Urinary bladder (tissue), 4 donors: Measurements from ENCODE around the gene ART3. TPM values are rescaled to one million over a fixed set of nuclear protein-coding genes. Genes with fewer than 3 reads are reported as not detected.

Experiments
- DNase-seq: peaks from one replicate; pipeline ENCODE4 v3.0.0-alpha.2; 2015; ENCODE audit errors: extremely low spot score
- H3K27ac ChIP-seq: one replicate; pipeline ENCODE4 v1.5.1; 2013; ENCODE audit warnings: low read depth, mild to moderate bottlenecking, moderate library complexity
- H3K36me3 ChIP-seq: one replicate; pipeline ENCODE4 v1.6.1; 2013; ENCODE audit warnings: mild to moderate bottlenecking, moderate library complexity; ENCODE audit not compliant: insufficient read depth
- H3K4me1 ChIP-seq: one replicate; pipeline ENCODE4 v1.6.1; 2013; ENCODE audit warnings: mild to moderate bottlenecking, moderate library complexity; ENCODE audit not compliant: insufficient read depth
- H3K4me3 ChIP-seq: one replicate; pipeline ENCODE4 v1.5.1; 2013; ENCODE audit warnings: low read depth, low read length
- WGBS: extraction: QIAGEN DNeasy Blood & Tissue Kit; methylation state at CpG from one replicate; pipeline ENCODE4 v1.1.7; 2013; 5-methylcytosine and 5-hydroxymethylcytosine counted together
- polyA plus RNA-seq: library from polyadenylated mRNA; stranded (reverse); fragments of 200-250 nt; gene quantifications from one replicate; pipeline ENCODE4 v1.2.3, GENCODE V29; 2013
- total RNA-seq: library from RNA; depleted of rRNA; stranded (reverse); fragments of >200 nt; gene quantifications from one replicate; pipeline ENCODE4 v1.2.3, GENCODE V29; 2014
- donor health status: healthy with polysubstance abuse.
- donor health status: healthy.

Gene ART3
- total and polyA plus RNA-seq, 2 donors = 1.0 to 1.1 TPM

DNA sequence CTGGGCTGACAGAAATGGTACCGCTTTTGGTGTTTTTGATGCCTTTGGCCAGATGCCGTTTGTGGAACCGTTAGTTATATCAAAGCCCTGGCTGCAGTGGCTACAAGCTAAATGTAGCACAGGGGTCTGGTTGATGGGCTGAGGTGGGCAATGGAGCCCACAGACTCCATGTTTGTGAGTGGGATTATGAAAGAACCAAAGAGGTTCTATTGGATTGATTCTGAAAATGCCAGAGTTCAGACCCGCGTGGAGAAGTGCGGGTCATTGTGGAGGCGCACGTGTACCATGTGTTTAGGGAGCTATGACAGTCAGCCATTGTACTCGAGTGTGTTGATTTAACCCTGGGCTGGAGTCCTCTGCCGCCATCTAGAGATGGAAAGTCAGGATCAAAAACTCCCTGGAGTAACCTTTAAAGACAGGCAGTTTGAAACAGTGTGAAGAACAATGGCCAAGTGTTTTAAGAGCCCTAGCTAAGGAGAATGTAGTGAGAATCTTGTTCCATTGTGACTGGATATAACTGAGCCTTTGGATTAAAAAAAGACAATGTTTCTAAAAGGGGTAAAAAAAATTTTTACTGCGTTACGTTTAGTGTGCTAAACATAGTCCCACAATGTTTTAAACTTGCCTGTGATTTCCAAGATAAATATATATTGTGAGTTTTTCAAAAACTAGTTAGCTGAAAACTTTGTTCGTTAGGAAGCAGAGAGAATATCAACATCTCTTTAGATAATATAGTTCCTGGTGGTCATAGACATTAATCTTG is 12.7 kb downstream of the ART3 start:
- no peaks in the 10 kb centered on the region for H3K36me3 ChIP-seq
- no peaks in the 10 kb centered on the region for H3K4me1 ChIP-seq
- H3K27ac ChIP-seq = no peak overlapping the region
- no peak for DNase-seq
- 27% methylated on average over 13 of the region's 13 CpGs for WGBS
- H3K4me3 ChIP-seq = no peak overlapping the region

DNA sequence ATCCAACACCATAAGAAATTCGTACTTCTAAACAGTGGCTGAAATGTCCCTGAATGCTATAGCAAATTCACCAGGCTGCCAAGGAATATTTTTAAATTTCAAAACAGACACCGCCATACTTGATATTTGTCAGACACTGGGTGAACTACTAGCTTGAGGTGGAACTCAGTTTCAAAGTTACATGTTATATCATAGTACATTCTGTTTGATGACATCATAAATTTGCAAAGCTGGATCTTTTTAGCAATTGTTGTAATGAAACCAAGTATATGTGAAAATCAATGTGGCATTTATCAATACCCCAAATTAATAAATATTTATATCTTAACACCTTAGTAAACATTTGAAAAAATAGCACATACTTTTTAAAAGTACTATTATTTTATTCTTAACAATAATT is 14.2 kb downstream of the ART3 start:
- no peak overlapping the region for H3K4me3 ChIP-seq
- no peaks in the 10 kb centered on the region for H3K4me1 ChIP-seq
- H3K27ac ChIP-seq = no peak overlapping the region
- H3K36me3 ChIP-seq = no peaks in the 10 kb centered on the region
- no peak for DNase-seq
- 86% methylated on average over 2 of the region's 2 CpGs for WGBS

DNA sequence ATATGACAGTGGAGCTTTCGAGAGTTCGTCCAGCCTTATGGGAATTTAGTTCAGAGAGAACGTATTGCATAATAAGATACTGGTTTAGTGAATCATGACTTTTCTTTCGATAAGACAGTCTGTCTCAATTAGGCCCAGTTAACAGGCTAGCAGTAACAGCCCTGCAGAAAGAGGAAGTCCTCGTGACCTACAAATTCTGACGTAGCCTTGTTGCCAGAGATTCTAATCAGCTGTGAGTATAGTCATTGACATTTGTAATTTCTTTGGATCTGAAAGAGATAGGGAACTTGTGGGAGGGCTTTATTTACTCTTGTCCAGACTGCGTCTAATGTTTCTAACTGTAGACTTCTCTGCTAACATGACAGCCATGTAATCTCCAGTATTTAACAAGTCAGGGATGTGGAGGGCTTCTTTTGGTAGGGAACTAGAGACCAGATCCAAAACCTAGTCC is 15.8 kb downstream of the ART3 start:
- Histone ChIP-seq H3K36me3 (no peaks in the 10 kb centered on the region), H3K4me3 (no peak overlapping the region), H3K27ac (no peak overlapping the region), H3K4me1 (no peaks in the 10 kb centered on the region)
- WGBS = 35% methylated on average over 7 of the region's 7 CpGs
- DNase-seq = peak; percentile 58

DNA sequence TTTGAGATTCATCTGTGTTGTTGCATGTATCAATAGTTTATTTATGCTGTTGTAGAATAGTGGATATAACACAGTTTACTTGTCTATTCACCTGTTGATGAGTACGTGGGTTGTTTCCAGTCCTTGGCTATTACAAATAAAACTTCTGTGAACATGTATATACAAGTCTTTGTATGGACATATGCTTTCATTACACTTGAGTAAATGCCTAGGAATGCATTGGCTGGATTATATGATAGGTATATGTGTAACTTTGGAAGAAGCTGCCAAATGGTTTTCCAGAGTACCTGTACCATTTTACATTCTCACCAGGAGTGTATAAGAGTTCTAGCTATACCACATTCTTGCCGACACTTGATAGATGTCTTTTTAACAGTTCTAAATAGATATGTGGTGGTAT is 16.5 kb downstream of the ART3 start:
- Histone ChIP-seq H3K36me3 (no peaks in the 10 kb centered on the region), H3K27ac (no peak overlapping the region), H3K4me3 (no peak overlapping the region), H3K4me1 (no peaks in the 10 kb centered on the region)
- DNase-seq = no peak
- WGBS = 77% methylated on average over 2 of the region's 2 CpGs

DNA sequence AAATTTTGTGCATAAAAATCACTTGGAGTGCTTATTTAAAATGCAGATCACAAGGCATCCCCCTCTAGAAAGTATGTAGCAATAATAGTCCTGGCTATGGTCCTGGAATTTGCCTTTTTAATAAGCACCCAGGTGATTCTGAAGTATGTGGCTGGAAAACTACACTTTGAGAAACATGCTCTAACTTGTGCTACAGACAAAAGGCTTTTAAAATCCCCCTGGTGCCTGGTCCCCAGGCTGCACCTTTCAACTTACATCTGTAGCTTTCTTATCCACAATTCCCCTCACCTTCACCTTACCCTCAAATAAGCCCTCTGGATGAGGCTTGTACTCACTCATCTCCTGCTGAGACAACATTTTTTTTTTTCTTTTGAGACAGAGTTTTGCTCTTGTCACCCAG is 21.1 kb downstream of the ART3 start:
- Histone ChIP-seq H3K4me1 (no peaks in the 10 kb centered on the region), H3K36me3 (no peaks in the 10 kb centered on the region), H3K4me3 (no peak overlapping the region), H3K27ac (no peak overlapping the region)
- no peak for DNase-seq

DNA sequence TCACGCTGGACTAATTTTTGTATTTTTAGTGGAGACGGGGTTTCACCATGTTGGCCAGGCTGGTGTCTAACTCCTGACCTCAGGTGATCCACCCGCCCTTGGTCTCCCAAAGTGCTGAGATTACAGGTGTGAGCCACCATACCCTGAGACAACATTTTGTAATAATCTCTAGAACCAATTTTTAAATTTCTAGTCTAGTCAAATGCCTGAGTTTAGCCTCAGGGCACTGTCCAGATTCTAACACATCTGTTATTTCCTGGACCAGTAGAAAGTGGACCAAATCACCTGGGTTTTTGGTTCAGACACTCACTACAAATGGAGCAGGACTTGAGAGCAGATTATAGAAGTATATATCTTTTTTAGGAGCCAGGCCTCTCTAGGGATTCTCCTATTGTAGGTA is 21.6 kb downstream of the ART3 start:
- no peak overlapping the region for H3K4me3 ChIP-seq
- no peak for DNase-seq
- 93% methylated on average over 3 of the region's 3 CpGs for WGBS
- no peaks in the 10 kb centered on the region for H3K4me1 ChIP-seq
- no peak overlapping the region for H3K27ac ChIP-seq
- H3K36me3 ChIP-seq = no peaks in the 10 kb centered on the region

DNA sequence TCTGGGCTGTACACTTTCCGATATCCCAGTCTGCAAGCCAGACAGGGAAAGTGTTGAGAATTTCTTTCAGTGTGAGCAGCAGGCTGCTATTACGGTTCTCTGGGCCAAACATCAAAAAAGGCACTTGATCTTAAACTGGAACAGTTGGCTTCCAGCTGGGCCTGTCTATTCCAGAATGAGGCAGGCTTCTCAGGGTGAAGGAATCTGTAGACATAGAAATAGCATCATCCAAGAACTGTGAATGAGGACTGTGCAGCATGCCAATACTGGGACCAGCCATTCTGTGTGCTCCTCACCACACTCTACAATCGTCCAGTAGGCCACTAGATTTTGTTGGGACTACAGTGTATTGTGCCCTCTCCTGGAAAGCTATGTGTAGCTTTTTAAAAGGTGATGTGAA is 31.1 kb downstream of the ART3 start:
- no peak for DNase-seq
- H3K4me3 ChIP-seq = no peak overlapping the region
- WGBS = 58% methylated on average over 3 of the region's 3 CpGs
- H3K4me1 ChIP-seq = no peaks in the 10 kb centered on the region
- H3K36me3 ChIP-seq = no peaks in the 10 kb centered on the region
- no peak overlapping the region for H3K27ac ChIP-seq

DNA sequence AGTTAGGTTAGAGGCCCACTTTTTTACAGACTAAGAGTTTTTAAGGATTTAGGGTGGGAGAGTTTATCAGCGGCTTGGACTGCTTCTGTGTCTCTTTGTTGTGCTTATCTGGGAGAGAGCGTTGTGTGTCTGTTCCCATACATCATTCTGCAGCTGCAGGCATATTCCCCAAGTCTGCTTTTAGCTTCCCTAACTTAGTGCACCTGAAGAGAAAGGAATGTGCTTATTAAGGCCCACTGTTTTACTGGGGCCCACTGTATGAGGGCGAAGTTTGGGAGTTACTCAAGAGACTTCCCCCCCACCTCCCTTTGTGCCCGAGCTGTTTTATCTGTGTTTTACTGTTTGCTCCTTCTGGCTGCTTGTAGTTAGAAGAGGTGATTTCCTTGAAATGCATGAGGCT is 31.9 kb downstream of the ART3 start:
- Histone ChIP-seq H3K4me1 (no peaks in the 10 kb centered on the region), H3K4me3 (no peak overlapping the region), H3K36me3 (no peaks in the 10 kb centered on the region), H3K27ac (no peak overlapping the region)
- no peak for DNase-seq
- WGBS = 59% methylated on average over 4 of the region's 4 CpGs

DNA sequence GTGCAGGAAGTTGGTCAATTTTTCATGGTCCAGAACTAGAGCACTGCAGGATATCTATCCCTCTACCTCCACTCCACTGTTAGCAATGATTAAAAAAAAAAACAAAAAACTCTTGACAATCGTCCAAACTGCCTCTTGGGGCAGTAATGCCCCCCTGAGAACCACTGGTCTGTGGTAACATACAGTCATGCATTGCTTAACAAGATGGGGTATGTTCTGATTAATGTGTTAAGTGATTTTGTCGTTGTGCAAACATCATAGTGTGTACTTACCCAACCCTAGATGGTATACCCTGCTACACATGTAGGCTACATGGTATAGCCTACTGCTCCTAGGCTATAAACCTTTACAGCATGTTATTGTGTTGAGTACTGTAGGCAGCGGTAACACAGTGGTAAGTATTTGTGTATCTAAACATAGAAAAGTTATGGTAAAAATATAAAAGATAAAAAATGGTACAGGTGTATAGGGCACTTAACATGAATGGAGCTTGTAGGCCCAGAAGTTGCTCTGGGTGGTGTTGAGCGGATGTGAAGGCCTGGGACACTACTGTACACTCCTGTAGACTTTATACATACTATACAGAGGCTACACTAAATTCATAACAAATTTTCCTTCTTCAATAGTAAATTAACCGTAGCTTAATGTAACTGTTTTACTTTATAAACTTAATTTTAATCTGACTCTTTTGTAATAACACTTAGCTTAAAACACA is 34.1 kb downstream of the ART3 start:
- H3K4me3 ChIP-seq = no peak overlapping the region
- WGBS = 61% methylated on average over 5 of the region's 5 CpGs
- H3K27ac ChIP-seq = no peak overlapping the region
- H3K36me3 ChIP-seq = no peaks in the 10 kb centered on the region
- DNase-seq = no peak
- H3K4me1 ChIP-seq = no peaks in the 10 kb centered on the region

DNA sequence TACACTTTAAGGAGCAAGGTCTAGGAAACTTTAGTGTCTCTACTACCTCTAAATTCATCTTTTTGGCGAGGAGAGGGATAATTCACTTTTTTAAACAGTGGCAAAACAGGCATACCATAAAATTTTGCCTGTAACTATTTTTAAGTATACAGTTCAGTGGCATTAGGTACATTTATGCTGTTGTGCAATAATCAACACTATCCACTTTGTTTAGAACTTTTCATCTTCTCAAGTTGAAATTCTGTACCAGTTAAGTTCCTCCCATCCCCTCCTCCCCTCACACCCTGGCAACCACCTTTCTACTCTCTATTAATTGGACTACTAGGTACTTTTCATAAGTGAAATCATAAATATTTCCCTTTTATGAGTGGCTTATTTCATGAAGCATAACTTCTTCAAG is 42.3 kb downstream of the ART3 start:
- DNase-seq = no peak
- H3K36me3 ChIP-seq = no peaks in the 10 kb centered on the region
- no peak overlapping the region for H3K27ac ChIP-seq
- 100% methylated on average over 1 of the region's 1 CpG for WGBS
- no peaks in the 10 kb centered on the region for H3K4me1 ChIP-seq
- no peak overlapping the region for H3K4me3 ChIP-seq

DNA sequence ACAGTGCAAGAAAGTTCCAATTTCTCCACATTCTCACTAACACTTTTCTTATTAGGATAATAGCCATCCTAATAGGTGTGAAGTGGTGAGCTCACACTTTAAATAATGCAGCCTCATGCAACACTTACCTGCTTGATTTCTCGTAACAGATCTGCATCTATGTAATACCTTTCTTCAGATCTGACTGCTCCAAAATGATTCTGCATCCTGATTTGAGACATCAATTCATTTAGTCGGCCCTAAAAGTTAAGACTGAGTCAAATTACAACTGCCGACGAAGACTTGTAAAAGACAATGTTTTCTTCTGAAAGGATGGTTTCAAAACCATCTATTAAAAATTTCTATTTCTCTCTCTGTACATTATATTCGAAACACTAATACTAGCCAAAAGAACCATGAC is 43.0 kb downstream of the ART3 start:
- WGBS = 97% methylated on average over 5 of the region's 5 CpGs
- no peaks in the 10 kb centered on the region for H3K4me1 ChIP-seq
- no peak overlapping the region for H3K27ac ChIP-seq
- H3K36me3 ChIP-seq = no peaks in the 10 kb centered on the region
- no peak overlapping the region for H3K4me3 ChIP-seq
- no peak for DNase-seq

DNA sequence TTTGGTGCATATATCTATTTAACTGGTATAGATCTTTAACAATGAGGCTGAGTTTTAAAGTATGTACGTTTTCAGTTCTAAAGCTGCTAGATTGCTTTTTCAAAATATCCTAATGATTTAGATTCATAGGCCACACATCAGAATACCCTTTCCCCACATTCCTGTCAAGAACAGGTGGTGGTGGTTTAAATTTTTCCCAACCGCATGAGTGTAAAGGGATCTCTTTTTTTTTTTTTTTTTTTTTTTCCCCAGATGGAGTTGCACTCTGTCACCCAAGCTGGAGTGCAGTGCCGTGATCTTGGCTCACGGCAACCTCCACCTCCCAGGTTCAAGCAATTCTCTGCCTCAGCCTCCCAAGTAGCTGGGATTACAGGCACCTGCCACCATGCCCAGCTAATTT is 45.7 kb downstream of the ART3 start:
- Histone ChIP-seq H3K27ac (no peak overlapping the region), H3K4me3 (no peak overlapping the region), H3K4me1 (no peaks in the 10 kb centered on the region), H3K36me3 (peaks cover 2% of the 10 kb centered on the region)
- 80% methylated on average over 4 of the region's 4 CpGs for WGBS
- no peak for DNase-seq

DNA sequence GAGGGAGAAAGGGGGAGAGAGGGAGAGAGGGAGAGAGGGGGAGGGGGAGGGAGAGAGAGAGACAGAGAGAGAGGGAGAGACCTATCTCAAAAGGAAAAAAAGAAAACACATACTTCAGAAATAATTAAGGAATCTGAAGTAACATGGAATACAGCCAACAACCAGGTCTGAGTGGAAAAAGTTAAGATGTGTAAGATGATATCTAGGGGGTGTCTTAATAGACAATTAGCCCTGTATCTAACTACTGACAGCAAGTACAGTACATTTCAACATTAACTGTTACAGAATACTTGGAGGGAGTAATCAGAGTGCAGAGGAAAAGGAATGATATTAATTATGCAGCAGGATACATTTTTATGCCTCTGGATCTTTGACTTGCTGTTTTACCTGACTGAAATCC is 51.3 kb downstream of the ART3 start:
- no peak overlapping the region for H3K27ac ChIP-seq
- peaks cover 2% of the 10 kb centered on the region for H3K36me3 ChIP-seq
- no peaks in the 10 kb centered on the region for H3K4me1 ChIP-seq
- DNase-seq = no peak
- H3K4me3 ChIP-seq = no peak overlapping the region

DNA sequence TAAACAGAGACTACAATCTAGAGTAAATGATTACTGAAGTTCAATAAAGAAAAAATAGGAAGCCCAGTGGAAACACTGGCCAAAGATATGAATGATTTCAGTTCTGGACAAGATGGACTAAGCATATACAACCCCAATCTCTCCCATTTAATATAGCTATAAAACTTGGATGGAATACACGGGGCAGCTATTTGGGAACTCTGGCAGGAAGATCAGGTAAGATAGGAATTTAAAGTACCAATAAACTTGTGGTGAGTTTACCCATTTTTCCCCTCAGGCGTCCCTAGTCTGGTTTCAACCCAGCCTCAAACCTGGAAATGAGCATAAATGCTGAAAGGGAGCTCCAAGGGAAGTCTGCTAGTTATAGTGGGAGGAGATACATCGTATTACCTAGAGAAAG is 53.2 kb downstream of the ART3 start:
- H3K36me3 ChIP-seq = peaks cover 2% of the 10 kb centered on the region

More for the DNA sequence above, 53.2 kb downstream of the ART3 start:
- no peak for DNase-seq
- Histone ChIP-seq H3K4me3 (no peak overlapping the region), H3K27ac (no peak overlapping the region), H3K4me1 (no peaks in the 10 kb centered on the region)
- WGBS = 90% methylated on average over 3 of the region's 3 CpGs
